Measurements from ENCODE around the gene PTPN6.

DNA sequence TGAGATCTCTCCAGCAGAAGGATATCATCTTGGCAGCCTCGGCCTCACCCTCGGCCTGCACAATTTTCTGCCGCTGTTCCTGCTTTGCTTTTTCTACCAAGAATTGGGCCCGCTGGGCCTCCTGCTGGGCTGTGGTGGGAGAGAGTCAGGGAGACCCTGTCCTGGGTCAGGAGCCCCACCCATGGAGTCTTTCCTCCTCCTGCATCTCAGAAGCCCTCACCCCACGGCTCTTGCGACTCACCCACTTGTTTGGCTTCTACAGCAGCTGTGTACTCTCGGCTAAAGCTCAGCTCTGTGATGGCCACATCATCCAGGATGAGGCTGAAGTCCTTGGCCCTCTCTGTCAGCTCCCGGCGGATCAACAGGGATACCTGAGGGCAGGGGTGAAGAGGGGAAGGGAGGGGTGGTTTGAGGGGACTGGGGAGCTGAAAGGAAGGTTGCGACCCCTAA, 16.5 kb downstream of the PTPN6 start:
- TF ChIP-seq, protein P1, sequence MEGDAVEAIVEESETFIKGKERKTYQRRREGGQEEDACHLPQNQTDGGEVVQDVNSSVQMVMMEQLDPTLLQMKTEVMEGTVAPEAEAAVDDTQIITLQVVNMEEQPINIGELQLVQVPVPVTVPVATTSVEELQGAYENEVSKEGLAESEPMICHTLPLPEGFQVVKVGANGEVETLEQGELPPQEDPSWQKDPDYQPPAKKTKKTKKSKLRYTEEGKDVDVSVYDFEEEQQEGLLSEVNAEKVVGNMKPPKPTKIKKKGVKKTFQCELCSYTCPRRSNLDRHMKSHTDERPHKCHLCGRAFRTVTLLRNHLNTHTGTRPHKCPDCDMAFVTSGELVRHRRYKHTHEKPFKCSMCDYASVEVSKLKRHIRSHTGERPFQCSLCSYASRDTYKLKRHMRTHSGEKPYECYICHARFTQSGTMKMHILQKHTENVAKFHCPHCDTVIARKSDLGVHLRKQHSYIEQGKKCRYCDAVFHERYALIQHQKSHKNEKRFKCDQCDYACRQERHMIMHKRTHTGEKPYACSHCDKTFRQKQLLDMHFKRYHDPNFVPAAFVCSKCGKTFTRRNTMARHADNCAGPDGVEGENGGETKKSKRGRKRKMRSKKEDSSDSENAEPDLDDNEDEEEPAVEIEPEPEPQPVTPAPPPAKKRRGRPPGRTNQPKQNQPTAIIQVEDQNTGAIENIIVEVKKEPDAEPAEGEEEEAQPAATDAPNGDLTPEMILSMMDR (IDR thresholded peaks at IDR 0.05): no peak
- no peak for TF ChIP-seq ZFX (IDR thresholded peaks at IDR 0.05; ENCODE audit: borderline replicate concordance)

All from 22Rv1 (cell line).